Transverse colon (tissue), 4 donors: ENCODE measurements around the gene PIP5K1B.

Experiments
- EP300 ChIP-seq: sonication (generic); formaldehyde crosslinking; IDR thresholded peaks from one replicate; pipeline ENCODE4 v1.6.1; 2017; ENCODE audit warnings: antibody characterized with exemption, low read depth
- POLR2A ChIP-seq: fragments of 450-650 bp; IDR thresholded peaks from one replicate; pipeline ENCODE4 v1.6.1; 2016; ENCODE audit warnings: antibody characterized with exemption, mild to moderate bottlenecking, moderate library complexity
- POLR2AphosphoS5 ChIP-seq, 3 donors: sonication (generic); formaldehyde crosslinking; IDR thresholded peaks; one replicate each; pipeline ENCODE4 v1.6.1; 2016; ENCODE audit warnings: antibody characterized with exemption in 3 of 3
- TF ChIP-seq, protein P1 (sequence below), 5 experiments: fragments of 200-600 bp in 3 of 5; fragments of 450-650 bp in 2 of 5; sonication (generic) in 3 of 5; IDR thresholded peaks; 1 replicate in 2 of 5; 2 replicates in 3 of 5; pipeline ENCODE4 v1.5.1; 2016 to 2017; ENCODE audit warnings: antibody characterized with exemption in 5 of 5, inconsistent platforms in 3 of 5, mild to moderate bottlenecking in 2 of 5, moderate library complexity in 1 of 5

DNA sequence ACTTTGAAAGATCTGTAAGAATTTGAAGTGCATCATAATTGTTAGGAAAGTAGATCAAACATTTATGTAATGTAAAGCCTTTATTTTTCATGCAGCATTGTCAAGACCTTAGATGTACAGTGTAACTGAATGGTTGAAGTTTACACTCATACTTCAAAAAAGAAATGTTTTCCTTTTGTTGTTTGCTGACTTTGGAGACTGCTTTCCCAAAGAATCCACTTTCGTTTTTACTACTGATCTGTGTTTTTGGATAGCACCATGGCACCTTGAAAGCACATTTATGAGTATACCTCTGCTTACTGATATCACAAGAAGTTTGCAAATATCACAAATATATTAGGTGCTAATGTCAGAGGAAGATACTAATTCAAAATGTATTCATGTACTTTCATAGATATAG is 50.0 kb downstream of the PIP5K1B start:
- TF ChIP-seq, protein P1, sequence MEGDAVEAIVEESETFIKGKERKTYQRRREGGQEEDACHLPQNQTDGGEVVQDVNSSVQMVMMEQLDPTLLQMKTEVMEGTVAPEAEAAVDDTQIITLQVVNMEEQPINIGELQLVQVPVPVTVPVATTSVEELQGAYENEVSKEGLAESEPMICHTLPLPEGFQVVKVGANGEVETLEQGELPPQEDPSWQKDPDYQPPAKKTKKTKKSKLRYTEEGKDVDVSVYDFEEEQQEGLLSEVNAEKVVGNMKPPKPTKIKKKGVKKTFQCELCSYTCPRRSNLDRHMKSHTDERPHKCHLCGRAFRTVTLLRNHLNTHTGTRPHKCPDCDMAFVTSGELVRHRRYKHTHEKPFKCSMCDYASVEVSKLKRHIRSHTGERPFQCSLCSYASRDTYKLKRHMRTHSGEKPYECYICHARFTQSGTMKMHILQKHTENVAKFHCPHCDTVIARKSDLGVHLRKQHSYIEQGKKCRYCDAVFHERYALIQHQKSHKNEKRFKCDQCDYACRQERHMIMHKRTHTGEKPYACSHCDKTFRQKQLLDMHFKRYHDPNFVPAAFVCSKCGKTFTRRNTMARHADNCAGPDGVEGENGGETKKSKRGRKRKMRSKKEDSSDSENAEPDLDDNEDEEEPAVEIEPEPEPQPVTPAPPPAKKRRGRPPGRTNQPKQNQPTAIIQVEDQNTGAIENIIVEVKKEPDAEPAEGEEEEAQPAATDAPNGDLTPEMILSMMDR (IDR thresholded peaks at IDR 0.05): no peak
- no peak for TF ChIP-seq POLR2A
- no peak for TF ChIP-seq POLR2AphosphoS5 (IDR thresholded peaks at IDR 0.05)
- no peak for TF ChIP-seq EP300
